GM23338 (cell line): ENCODE measurements around the gene HADHB.

Experiments
- CREB1 ChIP-seq: fragments of 250-450 bp; sonication (Bioruptor Pico); IDR thresholded peaks from 2 replicates; pipeline ENCODE4 v1.5.0; 2020; ENCODE audit warnings: low read depth, mild to moderate bottlenecking, moderate library complexity
- EZH2 ChIP-seq: fragments of 200-600 bp; sonication (generic); IDR thresholded peaks from one replicate; pipeline ENCODE4 v1.8.0; 2017; ENCODE audit warnings: antibody characterized with exemption, mild to moderate bottlenecking, low read depth; ENCODE audit not compliant: unreplicated experiment
- TF ChIP-seq, protein P1 (sequence below), 2 experiments: fragments of 200-600 bp in 1 of 2; sonication (generic) in 1 of 2; conservative IDR thresholded peaks; 2 replicates each; pipeline versions ENCODE4 v1.5.1 to v1.6.1; 2016 to 2017; ENCODE audit warnings: antibody characterized with exemption in 2 of 2, low read depth in 2 of 2, mild to moderate bottlenecking in 2 of 2, moderate library complexity in 1 of 2

DNA sequence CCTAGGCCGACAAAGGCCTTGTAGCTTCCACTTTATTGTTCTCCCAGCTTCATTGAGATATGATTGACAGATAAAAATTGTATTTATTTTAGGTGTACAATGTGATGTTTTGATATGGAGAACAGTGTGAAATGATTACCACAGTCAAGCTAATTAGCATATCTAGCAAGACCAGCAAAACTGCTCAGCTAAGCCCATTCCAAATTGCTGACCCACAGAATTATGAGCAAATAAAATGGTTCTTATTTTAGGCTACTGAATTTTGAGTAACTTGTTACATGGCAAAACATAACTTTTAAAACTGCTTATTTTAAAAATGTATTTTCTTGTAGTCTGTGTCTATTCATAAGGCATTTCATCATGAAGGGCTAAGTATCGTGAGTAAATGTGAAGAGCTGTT is 92.6 kb downstream of the HADHB start:
- TF ChIP-seq, protein P1, sequence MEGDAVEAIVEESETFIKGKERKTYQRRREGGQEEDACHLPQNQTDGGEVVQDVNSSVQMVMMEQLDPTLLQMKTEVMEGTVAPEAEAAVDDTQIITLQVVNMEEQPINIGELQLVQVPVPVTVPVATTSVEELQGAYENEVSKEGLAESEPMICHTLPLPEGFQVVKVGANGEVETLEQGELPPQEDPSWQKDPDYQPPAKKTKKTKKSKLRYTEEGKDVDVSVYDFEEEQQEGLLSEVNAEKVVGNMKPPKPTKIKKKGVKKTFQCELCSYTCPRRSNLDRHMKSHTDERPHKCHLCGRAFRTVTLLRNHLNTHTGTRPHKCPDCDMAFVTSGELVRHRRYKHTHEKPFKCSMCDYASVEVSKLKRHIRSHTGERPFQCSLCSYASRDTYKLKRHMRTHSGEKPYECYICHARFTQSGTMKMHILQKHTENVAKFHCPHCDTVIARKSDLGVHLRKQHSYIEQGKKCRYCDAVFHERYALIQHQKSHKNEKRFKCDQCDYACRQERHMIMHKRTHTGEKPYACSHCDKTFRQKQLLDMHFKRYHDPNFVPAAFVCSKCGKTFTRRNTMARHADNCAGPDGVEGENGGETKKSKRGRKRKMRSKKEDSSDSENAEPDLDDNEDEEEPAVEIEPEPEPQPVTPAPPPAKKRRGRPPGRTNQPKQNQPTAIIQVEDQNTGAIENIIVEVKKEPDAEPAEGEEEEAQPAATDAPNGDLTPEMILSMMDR (conservative IDR thresholded peaks at IDR 0.05; ENCODE audit: low read depth in 2 of 2), result no peak
- TF ChIP-seq EZH2, result no peak
- no peak for TF ChIP-seq CREB1
